Endodermal cell (in vitro differentiated cells): Measurements from ENCODE around the gene RABGEF1. TPM values are rescaled to one million over a fixed set of nuclear protein-coding genes. Genes with fewer than 3 reads are reported as not detected.
A peak's percentile ranks its signal among the peaks of the same experiment; 100 is the strongest.

ENCODE experiments used
- DNase-seq: peaks from one replicate; pipeline ENCODE4 v3.0.0-alpha.2; 2017
- H3K27ac ChIP-seq: 2 replicates; pipeline ENCODE4 v1.5.1; 2013; ENCODE audit warnings: mild to moderate bottlenecking, low read depth, low read length, moderate library complexity
- H3K27me3 ChIP-seq: 2 replicates; pipeline ENCODE4 v1.6.1; 2013; ENCODE audit warnings: mild to moderate bottlenecking, low read length, moderate library complexity; ENCODE audit not compliant: insufficient read depth, control insufficient read depth, poor library complexity, severe bottlenecking
- H3K36me3 ChIP-seq: 2 replicates; pipeline ENCODE4 v1.7.0; 2013; ENCODE audit warnings: mild to moderate bottlenecking, low read length, moderate library complexity; ENCODE audit not compliant: control insufficient read depth, insufficient read depth
- H3K4me1 ChIP-seq: one replicate; pipeline ENCODE4 v1.7.0; 2013; ENCODE audit warnings: low read length; ENCODE audit not compliant: control insufficient read depth, insufficient read depth
- H3K4me3 ChIP-seq: 2 replicates; pipeline ENCODE4 v1.5.1; 2013; ENCODE audit warnings: mild to moderate bottlenecking, low read length, moderate library complexity
- H3K9ac ChIP-seq: 2 replicates; pipeline ENCODE4 v1.6.1; 2013; ENCODE audit warnings: mild to moderate bottlenecking, low read length, moderate library complexity; ENCODE audit not compliant: poor library complexity, severe bottlenecking; ENCODE audit errors: extremely low read depth
- H3K9me3 ChIP-seq: 2 replicates; pipeline ENCODE4 v1.6.1; 2013; ENCODE audit warnings: mild to moderate bottlenecking, low read length, moderate library complexity; ENCODE audit not compliant: control insufficient read depth
- H3K27ac Mint-ChIP-seq: 2 replicates; pipeline ENCODE4 v1.8.0; 2020; ENCODE audit warnings: mixed read lengths
- H3K27me3 Mint-ChIP-seq: 2 replicates; pipeline ENCODE4 v1.8.0; 2021; ENCODE audit warnings: mild to moderate bottlenecking, mixed read lengths; ENCODE audit not compliant: insufficient read depth
- H3K36me3 Mint-ChIP-seq: 2 replicates; pipeline ENCODE4 v1.8.0; 2020; ENCODE audit warnings: low read depth, mixed read lengths
- H3K4me1 Mint-ChIP-seq: 2 replicates; pipeline ENCODE4 v1.8.0; 2020; ENCODE audit warnings: mixed read lengths
- H3K4me3 Mint-ChIP-seq: 2 replicates; pipeline ENCODE4 v1.8.0; 2020; ENCODE audit warnings: mild to moderate bottlenecking, moderate library complexity, mixed read lengths
- H3K9me3 Mint-ChIP-seq: 2 replicates; pipeline ENCODE4 v1.8.0; 2020; ENCODE audit warnings: mild to moderate bottlenecking, mixed read lengths
- CTCF ChIP-seq: fragments of 200-600 bp; sonication (generic); conservative IDR thresholded peaks from 2 replicates; pipeline ENCODE4 v1.5.0; 2021; ENCODE audit warnings: antibody characterized with exemption, mild to moderate bottlenecking
- whole genome bisulfite sequencing, 2 experiments: methylation state at CpG; one replicate each; pipeline versions ENCODE4 v1.1.5 to v1.1.7; 2013; ENCODE audit warnings: missing lambda C conversion rate in 2 of 2, mixed read lengths in 1 of 2; ENCODE audit not compliant: insufficient coverage in 1 of 2, insufficient read length in 1 of 2; 5-methylcytosine and 5-hydroxymethylcytosine counted together
- total RNA-seq, 2 donors: library from RNA; stranded (reverse); fragmentation: NEBNext Ultra II Directional in 1 of 2; extraction: Animal tissue kit (Norgen Biotek cat#: 25700) in 1 of 2; gene quantifications; 2 replicates in 1 of 2; 3 replicates in 1 of 2; pipeline ENCODE4 v1.2.1, GENCODE V29; 2021

The RABGEF1 gene
- total RNA-seq, 2 donors from 2014 or later: 22.7 to 26.7 TPM

- H3K4me3 Mint-ChIP-seq: no peak overlapping the region
- no peak overlapping the region for H3K27ac Mint-ChIP-seq
- H3K27me3 Mint-ChIP-seq: peaks cover 3% of the 10 kb centered on the region
- no peaks in the 10 kb centered on the region for H3K36me3 ChIP-seq
- H3K4me1 ChIP-seq: no peaks in the 10 kb centered on the region
- DNase-seq: no peak
- H3K4me1 Mint-ChIP-seq: no peaks in the 10 kb centered on the region
- H3K27me3 ChIP-seq: no peaks in the 10 kb centered on the region
- H3K4me3 ChIP-seq: no peak overlapping the region
- TF ChIP-seq CTCF: no peak
- no peak overlapping the region for H3K27ac ChIP-seq
- peaks cover 3% of the 10 kb centered on the region for H3K9me3 Mint-ChIP-seq
- H3K36me3 Mint-ChIP-seq: no peaks in the 10 kb centered on the region
- 91 to 93% methylated on average over 5 to 12 of the region's 12 CpGs for WGBS, 2 experiments
- H3K9me3 ChIP-seq: no peaks in the 10 kb centered on the region
- H3K9ac ChIP-seq: no peak overlapping the region
These were observed 92.2 kb downstream of the RABGEF1 start for GRCh38 chr7:66832531-66833351.

GRCh38 chr7:66837007-66837406 lies 96.5 kb downstream of the RABGEF1 start:
- H3K36me3 Mint-ChIP-seq: no peaks in the 10 kb centered on the region
- DNase-seq: peak; percentile 88
- no peaks in the 10 kb centered on the region for H3K9me3 ChIP-seq
- no peak overlapping the region for H3K27ac ChIP-seq
- H3K27ac Mint-ChIP-seq: no peak overlapping the region
- no peak overlapping the region for H3K9ac ChIP-seq
- H3K9me3 Mint-ChIP-seq: peaks cover 3% of the 10 kb centered on the region
- WGBS, 2 experiments: 31 to 55% methylated on average over 4 to 5 of the region's 5 CpGs
- H3K4me1 ChIP-seq: no peaks in the 10 kb centered on the region
- H3K27me3 ChIP-seq: no peaks in the 10 kb centered on the region
- no peak overlapping the region for H3K4me3 ChIP-seq
- H3K36me3 ChIP-seq: no peaks in the 10 kb centered on the region
- peaks cover 3% of the 10 kb centered on the region for H3K27me3 Mint-ChIP-seq
- TF ChIP-seq CTCF: peak; percentile 92
- no peak overlapping the region for H3K4me3 Mint-ChIP-seq
- H3K4me1 Mint-ChIP-seq: no peaks in the 10 kb centered on the region

- H3K27ac Mint-ChIP-seq: no peak overlapping the region
- H3K36me3 ChIP-seq: no peaks in the 10 kb centered on the region
- TF ChIP-seq CTCF: no peak
- no peak overlapping the region for H3K9ac ChIP-seq
- H3K9me3 ChIP-seq: no peaks in the 10 kb centered on the region
- H3K4me1 ChIP-seq: no peaks in the 10 kb centered on the region
- no peak overlapping the region for H3K4me3 ChIP-seq
- no peak overlapping the region for H3K27ac ChIP-seq
- 95 to 100% methylated on average over 6 to 9 of the region's 9 CpGs for WGBS, 2 experiments
- H3K36me3 Mint-ChIP-seq: no peaks in the 10 kb centered on the region
- DNase-seq: no peak
- H3K4me3 Mint-ChIP-seq: no peak overlapping the region
- no peaks in the 10 kb centered on the region for H3K27me3 ChIP-seq
- H3K27me3 Mint-ChIP-seq: peaks cover 3% of the 10 kb centered on the region
- H3K9me3 Mint-ChIP-seq: peaks cover 3% of the 10 kb centered on the region
- H3K4me1 Mint-ChIP-seq: no peaks in the 10 kb centered on the region
These were observed 97.1 kb downstream of the RABGEF1 start for GRCh38 chr7:66837661-66838060.
